Uterus (tissue), 2 donors: Measurements from ENCODE around the gene FAM162A.
"Not testable (repeated sequence)": the region's sequence is repeated elsewhere in the genome, so short reads cannot be mapped to it uniquely, and the experiment has no call there.

ENCODE experiments used
- POLR2A ChIP-seq, 2 donors: fragments of 450-650 bp; IDR thresholded peaks; one replicate each; pipeline ENCODE4 v1.6.1; 2016; ENCODE audit warnings: antibody characterized with exemption in 2 of 2, mild to moderate bottlenecking in 1 of 2, moderate library complexity in 1 of 2
- TF ChIP-seq, protein P1 (sequence below), 4 experiments: fragments of 200-600 bp in 2 of 4; fragments of 450-650 bp in 2 of 4; sonication (generic) in 2 of 4; IDR thresholded peaks; one replicate each; pipeline ENCODE4 v1.5.1; 2016 to 2019; ENCODE audit warnings: antibody characterized with exemption in 4 of 4, mild to moderate bottlenecking in 2 of 4, moderate library complexity in 1 of 4

DNA sequence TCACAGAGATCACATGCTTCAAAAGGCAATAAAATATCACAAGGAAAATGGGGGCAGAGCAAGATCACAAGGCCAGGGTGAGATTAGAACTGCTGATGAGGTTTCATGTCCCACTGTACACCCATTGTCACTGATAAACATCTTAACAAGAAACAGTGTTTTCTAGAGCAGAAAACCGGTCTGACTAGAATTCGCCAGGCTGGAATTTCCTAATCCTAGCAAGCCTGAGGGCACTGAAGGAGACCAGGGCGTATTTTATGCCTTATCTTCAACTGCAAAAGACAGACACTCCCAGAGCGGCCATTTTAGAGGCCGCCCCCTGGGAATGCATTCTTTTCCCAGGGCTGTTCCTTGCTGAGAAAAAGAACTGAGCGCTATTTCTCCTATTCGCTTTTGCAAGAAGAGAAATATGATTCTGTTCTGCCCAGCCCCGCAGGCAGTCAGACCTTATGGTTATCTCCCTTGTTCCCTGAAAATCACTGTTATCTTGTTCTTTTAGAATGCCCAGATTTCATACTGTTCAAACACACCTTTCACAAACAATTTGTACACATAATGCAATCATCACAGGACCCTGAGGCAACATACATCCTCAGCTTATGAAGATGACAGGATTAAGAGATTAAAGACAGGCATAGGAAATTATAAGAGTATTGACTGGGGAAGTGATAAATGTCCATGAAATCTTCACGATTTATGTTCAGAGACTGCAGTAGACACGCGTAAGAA lies 59.9 kb downstream of the FAM162A start:
- TF ChIP-seq, protein P1, sequence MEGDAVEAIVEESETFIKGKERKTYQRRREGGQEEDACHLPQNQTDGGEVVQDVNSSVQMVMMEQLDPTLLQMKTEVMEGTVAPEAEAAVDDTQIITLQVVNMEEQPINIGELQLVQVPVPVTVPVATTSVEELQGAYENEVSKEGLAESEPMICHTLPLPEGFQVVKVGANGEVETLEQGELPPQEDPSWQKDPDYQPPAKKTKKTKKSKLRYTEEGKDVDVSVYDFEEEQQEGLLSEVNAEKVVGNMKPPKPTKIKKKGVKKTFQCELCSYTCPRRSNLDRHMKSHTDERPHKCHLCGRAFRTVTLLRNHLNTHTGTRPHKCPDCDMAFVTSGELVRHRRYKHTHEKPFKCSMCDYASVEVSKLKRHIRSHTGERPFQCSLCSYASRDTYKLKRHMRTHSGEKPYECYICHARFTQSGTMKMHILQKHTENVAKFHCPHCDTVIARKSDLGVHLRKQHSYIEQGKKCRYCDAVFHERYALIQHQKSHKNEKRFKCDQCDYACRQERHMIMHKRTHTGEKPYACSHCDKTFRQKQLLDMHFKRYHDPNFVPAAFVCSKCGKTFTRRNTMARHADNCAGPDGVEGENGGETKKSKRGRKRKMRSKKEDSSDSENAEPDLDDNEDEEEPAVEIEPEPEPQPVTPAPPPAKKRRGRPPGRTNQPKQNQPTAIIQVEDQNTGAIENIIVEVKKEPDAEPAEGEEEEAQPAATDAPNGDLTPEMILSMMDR (IDR thresholded peaks at IDR 0.05): not testable (repeated sequence)
- not testable (repeated sequence) for TF ChIP-seq POLR2A (IDR thresholded peaks at IDR 0.05)
